Posterior cingulate gyrus (tissue), 11 donors: ENCODE results near the gene PGM1.

Source experiments
- DNase-seq, 10 donors: peaks; one replicate each; pipeline versions ENCODE4 v3.0.0 to v3.0.0-alpha.2; 2020 to 2021; ENCODE audit warnings: mixed read lengths in 3 of 10
- intact Hi-C: fragments of 100-400 bp; cut with DNase I; formaldehyde crosslinking; loops from one replicate; pipeline ENCODE4 v1.15.1; 2023

PGM1 gene

GRCh38 chr1:63662056-63662836 lies 69.0 kb downstream of the PGM1 start:
- DNase-seq = no peak
- intact Hi-C loops = no loop called here

DNA sequence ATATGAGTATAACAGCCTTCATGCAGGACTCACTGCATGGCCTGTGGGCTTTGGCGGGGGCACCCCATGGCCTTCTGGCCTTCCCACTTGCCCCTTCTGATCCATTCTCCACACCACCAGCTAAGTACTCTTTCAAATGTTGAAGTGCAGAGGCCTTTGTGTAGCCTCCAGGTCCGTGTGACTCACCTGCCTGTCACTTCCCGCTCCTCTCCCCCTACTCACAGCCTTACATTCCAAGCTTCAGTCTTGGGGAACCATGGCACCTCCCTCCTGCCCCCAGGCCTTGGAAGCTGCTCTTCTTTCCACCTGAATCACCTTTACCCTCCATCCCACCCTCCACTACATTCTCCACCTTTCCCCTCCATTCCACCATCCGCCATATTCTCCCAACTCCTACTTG lies 69.6 kb downstream of the PGM1 start:
- intact Hi-C loops = no loop called here
- no peak for DNase-seq

DNA sequence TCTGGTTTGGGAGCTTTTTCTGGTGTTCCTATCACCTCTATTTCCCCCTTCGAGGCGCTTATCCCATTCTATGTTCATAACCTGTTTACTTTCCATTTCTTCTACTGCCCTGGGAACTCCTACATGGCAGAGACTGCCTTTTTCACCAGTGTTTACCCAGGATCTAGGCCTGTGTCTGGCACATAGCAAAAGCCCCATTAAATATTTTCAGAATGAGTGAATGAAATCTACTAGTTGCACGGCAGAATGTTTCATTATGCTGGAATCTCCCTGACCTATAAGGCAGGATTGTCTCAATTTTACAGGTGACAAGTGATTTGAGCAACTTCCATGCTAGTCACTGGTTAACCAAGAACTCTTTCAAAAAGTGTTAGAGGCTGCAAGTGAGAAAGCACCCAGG lies 70.1 kb downstream of the PGM1 start:
- intact Hi-C loops = no loop called here
- DNase-seq = no peak

GRCh38 chr1:63663873-63664272 lies 70.7 kb downstream of the PGM1 start:
- DNase-seq = no peak
- intact Hi-C loops = no loop called here

DNA sequence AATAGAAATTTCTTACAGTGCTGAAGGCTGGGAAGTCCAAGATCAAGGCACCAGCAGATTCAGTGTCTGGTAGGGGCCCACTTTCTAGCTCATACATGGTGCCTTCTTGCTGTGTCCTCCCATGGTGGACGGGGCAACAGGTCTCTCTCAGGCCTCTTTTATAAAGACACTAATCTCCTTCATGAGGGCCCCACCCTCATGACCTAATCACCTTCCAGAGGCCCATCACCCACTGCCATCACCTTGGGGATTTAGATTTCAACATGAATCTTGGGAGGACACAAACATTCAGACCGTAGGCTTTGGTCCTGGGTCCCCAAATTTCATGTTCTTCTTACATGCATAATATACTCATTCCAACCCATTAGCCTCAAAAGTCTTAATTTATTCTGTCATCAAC lies 71.5 kb downstream of the PGM1 start:
- DNase-seq = no peak
- intact Hi-C loops = no loop called here

GRCh38 chr1:63665410-63665809 lies 72.2 kb downstream of the PGM1 start:
- intact Hi-C loops = no loop called here
- DNase-seq = no peak

- intact Hi-C loops = no loop called here
- no peak for DNase-seq
These were observed 72.6 kb downstream of the PGM1 start for GRCh38 chr1:63665824-63666223.

- intact Hi-C loops = no loop called here
- DNase-seq = no peak
These were observed 75.1 kb downstream of the PGM1 start for GRCh38 chr1:63668298-63668697.

DNA sequence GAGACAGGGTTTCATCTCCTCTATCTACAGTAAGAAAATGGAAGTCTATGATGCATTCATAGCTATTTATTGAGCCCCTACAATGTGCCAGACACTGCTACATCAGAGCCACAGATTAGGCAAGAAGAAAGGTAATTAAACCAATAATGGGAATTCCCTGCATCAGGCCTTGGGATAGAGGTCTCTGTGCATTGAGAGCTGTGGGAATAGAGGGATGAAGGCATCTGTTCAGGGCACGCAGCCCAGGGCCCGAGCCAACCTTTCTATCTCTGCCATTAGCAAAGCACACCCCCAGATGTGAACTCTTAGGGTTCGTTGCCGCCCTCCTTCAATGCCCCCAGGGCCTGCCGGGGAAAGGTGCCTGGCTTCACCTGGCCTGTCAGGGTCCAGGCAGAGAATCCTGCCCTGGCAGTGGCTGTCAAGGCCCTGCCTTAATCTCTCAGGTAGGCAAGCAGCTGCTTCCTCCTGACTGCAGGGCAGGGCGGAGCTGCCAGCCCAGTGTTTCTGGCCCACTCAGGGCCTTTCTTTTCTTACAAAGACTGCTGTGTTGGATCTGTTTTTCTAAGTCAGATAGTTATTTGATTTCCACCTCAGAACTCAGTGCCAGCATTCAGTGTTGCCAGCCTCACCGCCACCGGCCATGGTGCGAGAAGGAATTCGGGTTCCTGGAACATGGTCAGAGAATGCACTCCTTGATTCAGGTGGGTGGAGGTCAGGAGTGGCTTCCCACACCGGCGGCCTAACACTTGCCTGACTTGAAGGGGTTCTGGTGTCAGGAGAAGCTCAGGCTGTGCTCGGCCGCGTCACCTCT lies 76.1 kb downstream of the PGM1 start:
- intact Hi-C loops = no loop called here
- DNase-seq = no peak

GRCh38 chr1:63670164-63670563 lies 77.0 kb downstream of the PGM1 start:
- intact Hi-C loops = loop anchor here (5.0 kb wide), 1 partner anchor 572 kb away; no protein-coding TSS in a partner anchor
- DNase-seq = no peak

GRCh38 chr1:63671514-63671913 lies 78.3 kb downstream of the PGM1 start:
- intact Hi-C loops = loop anchor here (5.0 kb wide), 1 partner anchor 571 kb away; no protein-coding TSS in a partner anchor
- DNase-seq = no peak

GRCh38 chr1:63674238-63674864 lies 81.1 kb downstream of the PGM1 start:
- peak in 9 of 10 donors; percentile 19 to 90 (median 58) for DNase-seq
- intact Hi-C loops = loop anchor here (5.0 kb wide), 1 partner anchor 568 kb away; no protein-coding TSS in a partner anchor

DNA sequence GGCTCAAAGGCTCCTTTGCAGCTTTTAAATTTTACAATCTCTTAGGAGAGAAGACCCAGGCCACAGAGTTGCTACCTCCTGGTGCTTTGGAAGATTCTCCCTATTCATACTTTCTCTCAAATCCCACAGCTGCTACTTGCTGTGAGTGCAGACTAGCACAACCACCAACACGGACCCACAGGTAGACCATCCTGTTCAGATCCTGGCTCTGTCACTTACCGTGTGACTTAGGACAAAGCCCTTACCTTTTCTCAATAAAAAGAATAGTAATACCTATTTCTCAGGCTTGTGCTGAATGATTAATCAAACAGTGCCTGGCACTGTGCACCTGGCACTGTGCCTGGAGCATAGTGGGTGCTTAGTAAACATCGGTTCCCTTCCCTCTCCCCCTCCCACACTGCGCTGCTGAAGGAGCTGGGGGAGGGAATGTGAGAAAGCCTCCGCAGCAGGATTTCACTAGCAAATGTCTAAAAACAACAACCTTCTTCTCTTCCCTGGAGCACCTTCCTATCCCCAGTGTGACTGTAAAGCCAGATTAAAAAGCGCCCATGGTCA lies 81.7 kb downstream of the PGM1 start:
- peak in 2 of 10 donors; percentile 8 to 36 for DNase-seq
- intact Hi-C loops = loop anchor here (5.0 kb wide), 1 partner anchor 567 kb away; no protein-coding TSS in a partner anchor

GRCh38 chr1:63675420-63675931 lies 82.3 kb downstream of the PGM1 start:
- DNase-seq = peak in 1 of 10 donors; percentile 81
- intact Hi-C loops = no loop called here

GRCh38 chr1:63677497-63677896 lies 84.3 kb downstream of the PGM1 start:
- no peak for DNase-seq
- intact Hi-C loops = no loop called here

DNA sequence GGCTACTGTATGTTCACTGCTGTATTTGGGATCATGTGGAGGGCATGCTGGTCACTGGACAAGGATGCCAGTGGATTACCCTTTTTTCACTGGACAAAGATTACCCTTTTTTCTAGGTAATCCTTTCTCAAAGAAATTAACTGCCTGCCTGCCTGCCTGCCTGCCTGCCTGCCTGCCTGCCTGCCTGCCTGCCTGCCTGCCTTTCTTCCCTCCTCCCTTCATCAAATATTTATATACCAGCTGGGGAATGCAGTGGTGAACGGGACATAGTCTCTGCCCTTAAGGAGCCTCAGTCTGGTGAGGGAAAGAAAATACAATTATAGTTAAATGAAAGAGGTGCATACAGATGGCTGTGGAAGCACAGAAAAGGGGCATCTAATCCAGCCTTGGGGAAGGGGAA lies 85.0 kb downstream of the PGM1 start:
- intact Hi-C loops = no loop called here

DNA sequence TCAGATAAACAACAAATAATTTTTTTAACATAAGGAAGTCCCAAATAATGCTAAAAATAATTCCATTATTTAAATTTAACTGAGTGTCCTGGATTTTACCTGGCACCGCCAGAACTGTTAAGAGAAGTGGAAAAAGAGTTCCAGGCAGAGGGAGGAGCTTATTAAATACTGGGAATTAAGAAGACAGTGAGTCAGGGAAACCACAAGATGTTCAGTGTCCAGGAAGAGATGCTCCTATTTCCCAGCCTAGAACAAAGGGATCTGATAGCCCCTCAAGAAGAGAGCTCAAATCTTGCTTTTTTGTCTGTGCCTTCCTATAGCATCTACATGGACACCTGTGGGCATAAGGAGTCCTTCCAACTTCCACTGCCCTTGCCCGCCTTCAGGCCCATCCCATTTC lies 85.9 kb downstream of the PGM1 start:
- intact Hi-C loops = no loop called here
- DNase-seq = no peak

More for the DNA sequence above, 85.0 kb downstream of the PGM1 start:
- no peak for DNase-seq

GRCh38 chr1:63679589-63679988 lies 86.4 kb downstream of the PGM1 start:
- DNase-seq = no peak
- intact Hi-C loops = no loop called here

DNA sequence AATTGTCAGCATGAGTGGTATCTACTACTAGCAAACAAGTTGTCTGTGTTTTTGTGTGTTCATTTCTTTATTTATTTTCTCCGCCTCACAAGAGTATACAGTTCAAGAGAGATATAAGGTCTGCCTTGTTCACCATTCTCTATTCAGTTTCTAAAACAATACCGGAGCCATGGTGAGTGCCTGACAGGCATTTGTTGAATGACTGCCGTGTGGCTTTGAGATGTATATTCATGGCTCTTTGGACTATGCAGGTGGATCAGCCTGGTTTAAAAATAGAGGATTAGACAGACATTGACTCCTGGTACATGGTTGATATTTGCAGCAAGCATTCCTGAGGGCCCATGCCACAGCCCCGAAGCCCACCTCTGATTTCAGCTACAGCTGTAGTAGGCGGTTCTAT lies 89.7 kb downstream of the PGM1 start:
- intact Hi-C loops = no loop called here
- DNase-seq = no peak

GRCh38 chr1:63683759-63684158 lies 90.5 kb downstream of the PGM1 start:
- no peak for DNase-seq
- intact Hi-C loops = no loop called here

DNA sequence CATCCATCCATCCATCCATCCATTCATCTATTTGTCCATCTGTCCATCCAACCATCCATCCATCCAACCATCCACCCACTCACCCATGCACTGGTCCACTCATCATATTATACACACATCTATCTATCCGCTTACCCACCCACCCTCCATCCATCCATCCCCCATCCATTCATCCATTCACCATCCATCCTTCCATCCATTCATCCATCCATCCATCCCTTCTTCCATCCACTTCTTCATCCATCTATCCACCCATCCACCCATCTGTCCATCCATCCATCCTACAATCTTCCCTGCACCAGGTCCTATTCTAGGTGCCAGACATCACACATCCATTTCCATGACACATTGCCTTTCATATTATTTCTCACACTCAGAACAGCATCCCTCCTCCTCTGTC lies 93.5 kb downstream of the PGM1 start:
- DNase-seq = no peak
- intact Hi-C loops = no loop called here
